ENCODE measurements around the gene HCRT. TPM values are rescaled to one million over a fixed set of nuclear protein-coding genes. Genes with fewer than 3 reads are reported as not detected.
"Not testable (repeated sequence)": the region's sequence is repeated elsewhere in the genome, so short reads cannot be mapped to it uniquely, and the experiment has no call there.

Gene HCRT
- total RNA-seq, 1 donor from 2014 or later: not detected

DNA sequence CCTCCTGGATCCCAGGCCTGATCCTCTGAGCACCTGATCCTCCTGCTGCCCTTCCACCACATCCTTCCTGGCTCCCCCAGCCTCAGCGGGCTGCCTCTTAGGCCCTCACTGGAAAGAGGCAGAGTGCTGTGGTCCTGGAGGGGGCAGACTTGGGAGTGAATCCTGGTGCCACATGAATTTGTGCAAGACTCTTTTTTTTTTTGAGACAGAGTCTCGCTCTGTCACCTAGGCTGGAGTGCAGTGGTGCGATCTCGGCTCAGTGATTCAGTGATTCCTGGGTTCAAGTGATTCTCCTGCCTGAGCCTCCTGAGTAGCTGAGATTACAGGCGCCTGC, 6.0 kb upstream of the HCRT start:
- Mint-ChIP-seq H3K36me3 (ENCODE audit: low read depth) (no peaks in the 10 kb centered on the region), H3K9me3 (no peaks in the 10 kb centered on the region), H3K27ac (no peak overlapping the region), H3K27me3 (no peaks in the 10 kb centered on the region), H3K4me3 (no peak overlapping the region), H3K4me1 (peaks cover 14% of the 10 kb centered on the region)
- DNase-seq: no peak
- intact Hi-C loops (cut with micrococcal nuclease): loop anchor here (5.0 kb wide), 1 partner anchor 486 kb away; the partner anchor contains the start of gene PLEKHH3

- intact Hi-C loops (cut with micrococcal nuclease): loop anchor here (5.0 kb wide), 1 partner anchor 487 kb away; the partner anchor contains the start of gene PLEKHH3
- peak; percentile 56 for DNase-seq
- Mint-ChIP-seq H3K27ac (no peak overlapping the region), H3K4me3 (no peak overlapping the region), H3K9me3 (no peaks in the 10 kb centered on the region), H3K27me3 (no peaks in the 10 kb centered on the region), H3K4me1 (peaks cover 16% of the 10 kb centered on the region), H3K36me3 (ENCODE audit: low read depth) (no peaks in the 10 kb centered on the region)
Measured at GRCh38 chr17:42190491-42191274, 5.4 kb upstream of the HCRT start.

GRCh38 chr17:42189651-42189965, 4.4 kb upstream of the HCRT start:
- Mint-ChIP-seq H3K36me3 (ENCODE audit: low read depth) (no peaks in the 10 kb centered on the region), H3K27ac (no peak overlapping the region), H3K27me3 (no peaks in the 10 kb centered on the region), H3K4me1 (peaks cover 22% of the 10 kb centered on the region), H3K9me3 (no peaks in the 10 kb centered on the region), H3K4me3 (no peak overlapping the region)
- intact Hi-C loops (cut with micrococcal nuclease): loop anchor here (10.0 kb wide), 2 partner anchors 125 to 225 kb away; partner anchors contain the start of gene CNP
- no peak for DNase-seq

DNA sequence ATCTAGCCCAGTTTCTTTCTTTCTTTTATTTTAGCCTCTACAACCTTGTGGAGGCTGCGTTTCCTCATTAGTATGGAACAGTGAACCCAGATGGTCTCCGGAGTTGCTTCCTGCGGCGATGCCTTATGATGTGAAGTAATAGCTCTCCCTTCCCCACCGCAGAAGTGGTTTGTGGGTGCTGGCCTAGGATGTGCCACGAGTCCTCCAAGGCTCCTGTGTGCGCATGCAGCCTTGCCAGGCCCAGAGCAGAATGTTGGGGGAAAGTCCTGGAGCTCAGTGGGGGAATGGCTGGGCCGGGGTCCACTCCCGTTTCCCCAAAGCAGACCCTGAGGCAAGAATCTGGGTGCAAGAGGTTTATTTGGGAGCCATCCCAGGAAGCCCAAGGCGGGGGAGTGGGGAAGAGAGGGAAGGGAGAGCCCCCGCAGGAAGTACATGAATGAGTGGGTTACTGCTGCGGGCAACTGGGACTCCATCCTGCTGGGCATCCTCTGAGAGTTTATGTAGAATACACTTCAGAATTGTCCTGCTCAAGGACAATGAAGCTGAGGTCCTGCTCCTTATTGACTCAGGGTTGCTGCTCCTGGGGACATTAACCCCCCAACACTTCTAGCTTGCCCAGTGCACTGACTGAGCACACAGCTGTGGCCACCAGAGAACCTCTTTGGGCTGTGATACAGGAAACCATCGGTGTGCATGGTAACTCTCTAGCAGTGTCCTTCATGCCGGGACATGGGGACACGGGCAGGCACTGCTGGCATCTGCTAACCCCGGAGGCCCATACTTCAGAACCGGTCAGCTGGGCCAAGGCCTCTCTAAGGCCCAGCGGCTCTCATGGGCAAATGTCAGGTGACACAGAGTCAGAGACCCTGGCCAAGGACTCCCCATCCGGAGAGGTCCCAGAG, 3.7 kb upstream of the HCRT start:
- intact Hi-C loops (cut with micrococcal nuclease): loop anchor here (10.0 kb wide), 2 partner anchors 124 to 224 kb away; partner anchors contain the start of gene CNP
- Mint-ChIP-seq H3K4me3 (no peak overlapping the region), H3K4me1 (peaks cover 21% of the 10 kb centered on the region), H3K27ac (no peak overlapping the region), H3K27me3 (no peaks in the 10 kb centered on the region), H3K9me3 (no peaks in the 10 kb centered on the region), H3K36me3 (ENCODE audit: low read depth) (no peaks in the 10 kb centered on the region)
- peak; percentile 54 for DNase-seq

- Mint-ChIP-seq H3K36me3 (ENCODE audit: low read depth) (no peaks in the 10 kb centered on the region), H3K27ac (no peak overlapping the region), H3K4me3 (no peak overlapping the region), H3K27me3 (no peaks in the 10 kb centered on the region), H3K4me1 (peaks cover 21% of the 10 kb centered on the region), H3K9me3 (no peaks in the 10 kb centered on the region)
- intact Hi-C loops (cut with micrococcal nuclease): loop anchor here (10.0 kb wide), 2 partner anchors 123 to 223 kb away; partner anchors contain the start of gene CNP
- DNase-seq: peak; percentile 56
Measured at GRCh38 chr17:42187833-42188232, 2.6 kb upstream of the HCRT start.

GRCh38 chr17:42186191-42186590, 939 bp upstream of the HCRT start:
- intact Hi-C loops (cut with micrococcal nuclease): loop anchor here (10.0 kb wide), 2 partner anchors 121 to 221 kb away; partner anchors contain the start of gene CNP

GRCh38 chr17:42185621-42185930, 324 bp upstream of the HCRT start:
- Mint-ChIP-seq H3K27ac (peak overlapping the region; percentile 51), H3K4me3 (no peak overlapping the region), H3K36me3 (ENCODE audit: low read depth) (no peaks in the 10 kb centered on the region), H3K27me3 (peaks cover 3% of the 10 kb centered on the region), H3K4me1 (peaks cover 28% of the 10 kb centered on the region), H3K9me3 (no peaks in the 10 kb centered on the region)
- DNase-seq: no peak
- intact Hi-C loops (cut with micrococcal nuclease): loop anchor here (10.0 kb wide), 2 partner anchors 121 to 221 kb away; partner anchors contain the start of gene CNP

More at GRCh38 chr17:42186191-42186590, 939 bp upstream of the HCRT start:
- not testable (repeated sequence) for DNase-seq; H3K9me3 Mint-ChIP-seq; H3K27me3 Mint-ChIP-seq; H3K27ac Mint-ChIP-seq; H3K36me3 Mint-ChIP-seq (ENCODE audit: low read depth)
- peak overlapping the region; percentile 22 for H3K4me3 Mint-ChIP-seq
- H3K4me1 Mint-ChIP-seq: peaks cover 28% of the 10 kb centered on the region

GRCh38 chr17:42183741-42184711, 1.2 kb downstream of the HCRT start:
- Mint-ChIP-seq H3K27ac (peak overlapping the region; percentile 93), H3K27me3 (peaks cover 17% of the 10 kb centered on the region), H3K4me3 (peak overlapping the region; percentile 89), H3K9me3 (no peaks in the 10 kb centered on the region), H3K36me3 (ENCODE audit: low read depth) (no peaks in the 10 kb centered on the region), H3K4me1 (peaks cover 34% of the 10 kb centered on the region)
- intact Hi-C loops (cut with micrococcal nuclease): loop anchor here (5.0 to 10.0 kb wide), 3 partner anchors 72 to 219 kb away; partner anchors contain the start of genes CNP and DHX58
- DNase-seq: peak; percentile 96

GRCh38 chr17:42182927-42183734, 2.1 kb downstream of the HCRT start:
- intact Hi-C loops (cut with micrococcal nuclease): loop anchor here (5.0 to 10.0 kb wide), 3 partner anchors 71 to 218 kb away; partner anchors contain the start of genes CNP and DHX58
- H3K27ac Mint-ChIP-seq: peak overlapping the region; percentile 93
- H3K36me3 Mint-ChIP-seq (ENCODE audit: low read depth): peaks cover 1% of the 10 kb centered on the region
- H3K4me3 Mint-ChIP-seq: peak overlapping the region; percentile 89
- no peaks in the 10 kb centered on the region for H3K9me3 Mint-ChIP-seq
- H3K27me3 Mint-ChIP-seq: peaks cover 22% of the 10 kb centered on the region
- H3K4me1 Mint-ChIP-seq: peaks cover 42% of the 10 kb centered on the region
- peak; percentile 60 for DNase-seq

DNA sequence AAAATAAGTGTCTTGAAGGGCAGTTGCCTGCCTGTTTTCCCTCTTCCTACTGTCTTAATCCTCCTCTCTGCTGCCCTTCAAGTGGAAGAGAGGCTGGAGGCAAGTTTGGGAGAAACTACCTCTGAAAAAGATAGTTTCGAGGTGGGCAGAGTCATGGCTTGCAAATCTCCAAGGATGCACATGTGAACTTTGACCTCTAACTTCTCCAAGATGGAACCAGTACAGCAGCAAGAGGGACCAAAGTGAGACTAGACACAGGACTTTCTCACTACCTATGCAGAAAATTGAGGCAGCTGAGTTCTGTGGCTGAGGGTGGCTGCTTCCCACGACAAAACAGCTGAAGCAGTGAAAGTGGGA, 3.4 kb downstream of the HCRT start:
- DNase-seq: peak; percentile 56
- peaks cover 44% of the 10 kb centered on the region for H3K4me1 Mint-ChIP-seq
- H3K27me3 Mint-ChIP-seq: peaks cover 25% of the 10 kb centered on the region
- peak overlapping the region; percentile 66 for H3K4me3 Mint-ChIP-seq
- intact Hi-C loops (cut with micrococcal nuclease): loop anchor here (1.0 to 10.0 kb wide), 5 partner anchors 27 to 217 kb away; partner anchors contain the start of genes CNP, DHX58 and STAT5A
- peak overlapping the region; percentile 15 for H3K27ac Mint-ChIP-seq
- H3K9me3 Mint-ChIP-seq: no peaks in the 10 kb centered on the region
- H3K36me3 Mint-ChIP-seq (ENCODE audit: low read depth): peaks cover 3% of the 10 kb centered on the region

DNA sequence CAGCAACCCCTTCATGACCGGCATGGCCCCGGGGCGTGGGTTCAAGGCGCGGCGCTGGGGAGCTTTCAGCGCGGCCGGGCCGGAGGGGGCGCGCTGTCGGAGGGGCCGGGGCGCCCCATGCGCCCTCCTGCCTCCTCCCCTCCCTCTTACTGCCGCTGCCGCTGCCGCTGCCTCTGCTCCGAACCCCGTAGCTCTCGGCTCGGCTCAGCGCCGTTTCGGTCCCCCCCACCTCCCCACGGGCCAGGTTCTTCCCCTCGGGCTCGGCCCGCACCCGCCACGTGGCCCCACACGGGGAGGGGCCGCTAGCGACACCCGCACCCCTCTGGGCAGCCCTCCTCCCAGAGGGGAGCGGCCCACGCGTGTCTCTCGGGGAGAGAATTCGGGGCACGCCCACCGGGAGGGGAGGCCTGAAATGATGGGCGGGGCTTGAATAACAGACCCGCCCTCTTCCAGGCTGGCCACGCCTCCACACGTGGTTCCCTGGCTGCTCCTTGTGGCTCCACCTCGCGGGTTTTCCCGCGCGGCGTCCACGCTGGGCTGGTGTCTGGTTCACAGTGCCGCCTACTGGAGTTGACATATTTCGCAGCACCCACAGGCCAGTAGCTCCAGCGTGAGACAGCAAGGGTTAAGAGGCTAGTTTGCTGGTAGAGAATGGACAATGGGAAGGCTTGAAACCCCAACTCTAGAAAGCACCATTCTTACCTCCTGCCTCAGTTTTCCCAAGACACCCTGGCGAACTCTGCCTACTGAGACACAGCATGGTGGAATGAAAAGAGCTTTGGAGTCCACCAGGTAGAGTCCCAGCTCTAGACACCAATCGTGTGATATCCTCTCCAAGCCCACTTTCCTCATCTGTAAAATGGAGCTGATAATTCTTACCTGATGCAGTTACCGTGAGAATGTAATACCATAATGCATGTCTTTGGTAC, 4.1 kb downstream of the HCRT start, which contains the start of gene KCNH4:
TSS of gene KCNH4 (minus strand) at position 221 of the 929 bp plus-strand sequence. CDS start at position 24, 197 bp downstream.
- Mint-ChIP-seq H3K27ac (peak within 1 kb of the TSS; percentile 15), H3K36me3 (ENCODE audit: low read depth) (peaks cover 3% of the 10 kb centered on the region), H3K4me3 (peak within 1 kb of the TSS; percentile 70), H3K9me3 (no peaks in the 10 kb centered on the region), H3K4me1 (peaks cover 44% of the 10 kb centered on the region), H3K27me3 (peaks cover 25% of the 10 kb centered on the region)
- intact Hi-C loops (cut with micrococcal nuclease): loop anchor here (1.0 to 10.0 kb wide), 5 partner anchors 26 to 216 kb away; partner anchors contain the start of genes CNP, DHX58 and STAT5A
- peak; percentile 96 for DNase-seq
